ENCODE results near the gene NGLY1. TPM values are rescaled to one million over a fixed set of nuclear protein-coding genes. Genes with fewer than 3 reads are reported as not detected.

The NGLY1 gene
- total and polyA plus RNA-seq, 10 of the 15 experiments (the other 5 are each of a cell fraction or from before 2014, with no cell fraction given), result 29.8 to 73.5 (median 47.0) TPM

DNA sequence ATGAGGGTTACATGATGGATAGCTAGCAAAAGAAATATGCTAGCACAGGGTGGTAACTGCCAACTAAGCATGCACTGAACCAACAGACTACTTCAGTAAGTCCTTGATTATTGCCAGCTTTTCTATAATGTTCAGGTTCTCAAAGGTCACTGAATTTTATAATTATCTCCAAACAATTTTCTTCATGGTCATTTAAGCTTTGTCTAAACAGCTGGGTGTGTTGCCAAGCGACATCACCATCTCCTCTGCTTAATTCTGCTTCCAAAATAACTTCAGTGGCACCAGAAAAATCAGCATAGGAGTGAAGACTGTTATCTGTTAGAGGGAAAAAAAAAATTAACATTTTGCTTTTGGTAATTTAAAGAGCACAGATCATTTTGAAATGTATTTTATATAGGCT, 63.9 kb downstream of the NGLY1 start:
- BruUV-seq (replicated peaks), result TSS peak; percentile 52
- in situ Hi-C loops (cut with MboI) (no loop called here), intact Hi-C loops (cut with micrococcal nuclease; ENCODE audit: unreplicated experiment) (no loop called here)
- Histone ChIP-seq H3K9ac (ENCODE audit: control insufficient read depth, insufficient read depth, low read length) (no peak overlapping the region), H3K27me3 (replicated peaks in 1 of 2; ENCODE audit: control insufficient read depth in 2 of 2, insufficient read depth in 2 of 2, low read length in 1 of 2) (no peaks in the 10 kb centered on the region), H3K36me3 (ENCODE audit: control insufficient read depth in 2 of 2, insufficient read depth in 2 of 2, low read length in 1 of 2) (peaks cover 0 to 11% of the 10 kb centered on the region in 2 experiments; a peak in 1 of 4 replicates), H3K27ac (ENCODE audit: control insufficient read depth, insufficient read depth) (no peak overlapping the region), H3K4me1 (ENCODE audit: control insufficient read depth, insufficient read depth, low read length) (peaks cover 6% of the 10 kb centered on the region), H3K9me3 (replicated peaks; ENCODE audit: control insufficient read depth, insufficient read depth, low read length) (no peaks in the 10 kb centered on the region), H3K4me3 (no peak overlapping the region), H2AFZ (ENCODE audit: control insufficient read depth, low read depth, low read length) (no peak overlapping the region), H3K79me2 (ENCODE audit: control insufficient read depth, insufficient read depth, low read length) (no peaks in the 10 kb centered on the region), H3K4me2 (ENCODE audit: control insufficient read depth, insufficient read depth) (no peak overlapping the region), H4K20me1 (ENCODE audit: control insufficient read depth, insufficient read depth) (no peaks in the 10 kb centered on the region)
- 93% methylated on average over 1 of the region's 1 CpG for WGBS (ENCODE audit: insufficient coverage, insufficient replicate concordance, low lambda C conversion rate, missing lambda C conversion rate)
- ChIA-PET SMC1A (ENCODE audit: uncharacterized antibody, unreplicated experiment) (no interaction called here), POLR2A (no interaction called here), CTCF (no interaction called here), RAD21 (ENCODE audit: unreplicated experiment) (no interaction called here)
- FAIRE-seq, result no peak
- TF ChIP-seq NBN (IDR thresholded peaks at IDR 0.05) (no peak), RELA (IDR thresholded peaks at IDR 0.05; ENCODE audit: borderline replicate concordance, partially characterized antibody) (no peak), TCF3 (IDR thresholded peaks at IDR 0.05; ENCODE audit: borderline replicate concordance, insufficient read depth, low read depth, low read length) (no peak), ZNF24 (IDR thresholded peaks at IDR 0.05) (no peak), CREM (IDR thresholded peaks at IDR 0.05; ENCODE audit: low read depth) (no peak), POLR2A (IDR thresholded peaks at IDR 0.05; ENCODE audit: low read depth, low read length) (no peak), SMAD5 (IDR thresholded peaks at IDR 0.05; ENCODE audit: low read depth) (no peak), KLF5 (IDR thresholded peaks at IDR 0.05; ENCODE audit: partially characterized antibody) (no peak)
- TF ChIP-seq, protein P1, sequence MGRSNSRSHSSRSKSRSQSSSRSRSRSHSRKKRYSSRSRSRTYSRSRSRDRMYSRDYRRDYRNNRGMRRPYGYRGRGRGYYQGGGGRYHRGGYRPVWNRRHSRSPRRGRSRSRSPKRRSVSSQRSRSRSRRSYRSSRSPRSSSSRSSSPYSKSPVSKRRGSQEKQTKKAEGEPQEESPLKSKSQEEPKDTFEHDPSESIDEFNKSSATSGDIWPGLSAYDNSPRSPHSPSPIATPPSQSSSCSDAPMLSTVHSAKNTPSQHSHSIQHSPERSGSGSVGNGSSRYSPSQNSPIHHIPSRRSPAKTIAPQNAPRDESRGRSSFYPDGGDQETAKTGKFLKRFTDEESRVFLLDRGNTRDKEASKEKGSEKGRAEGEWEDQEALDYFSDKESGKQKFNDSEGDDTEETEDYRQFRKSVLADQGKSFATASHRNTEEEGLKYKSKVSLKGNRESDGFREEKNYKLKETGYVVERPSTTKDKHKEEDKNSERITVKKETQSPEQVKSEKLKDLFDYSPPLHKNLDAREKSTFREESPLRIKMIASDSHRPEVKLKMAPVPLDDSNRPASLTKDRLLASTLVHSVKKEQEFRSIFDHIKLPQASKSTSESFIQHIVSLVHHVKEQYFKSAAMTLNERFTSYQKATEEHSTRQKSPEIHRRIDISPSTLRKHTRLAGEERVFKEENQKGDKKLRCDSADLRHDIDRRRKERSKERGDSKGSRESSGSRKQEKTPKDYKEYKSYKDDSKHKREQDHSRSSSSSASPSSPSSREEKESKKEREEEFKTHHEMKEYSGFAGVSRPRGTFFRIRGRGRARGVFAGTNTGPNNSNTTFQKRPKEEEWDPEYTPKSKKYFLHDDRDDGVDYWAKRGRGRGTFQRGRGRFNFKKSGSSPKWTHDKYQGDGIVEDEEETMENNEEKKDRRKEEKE (IDR thresholded peaks at IDR 0.05), result no peak
- DNase-seq (ENCODE audit: low read depth, low spot score), result no peak
- no peak for ATAC-seq

Measured in GM12878 (cell line).